GM12878 (cell line): ENCODE data around the gene UTP14C. TPM values are rescaled to one million over a fixed set of nuclear protein-coding genes. Genes with fewer than 3 reads are reported as not detected.

ENCODE experiments used
- polyA plus RNA-seq, 11 experiments: library from polyadenylated mRNA; depleted of rRNA in 4 of 11; unstranded in 6 of 11; stranded (reverse) in 5 of 11; fragments of >200 nt; fragmentation: Nextera tagmentation in 4 of 11; fragmentation: Illumina TruSeq in 1 of 11; extraction: Ambion mirVana in 4 of 11; extraction: Trizol in 1 of 11; gene quantifications; 1 replicate in 1 of 11; 2 replicates in 10 of 11; pipeline versions ENCODE4 v1.2.1 to v1.2.3, GENCODE V29; 2011 to 2016; ENCODE audit warnings: inconsistent platforms in 2 of 11, missing spikeins in 2 of 11, low read depth in 1 of 11
- total RNA-seq, 4 experiments: library from RNA; depleted of rRNA in 3 of 4; stranded (reverse); fragments of >200 nt in 3 of 4; fragmentation: Illumina TruSeq in 1 of 4; extraction: Trizol in 1 of 4; gene quantifications; 2 replicates each; pipeline versions ENCODE4 v1.2.1 to v1.2.3, GENCODE V29; 2013 to 2021

UTP14C gene
- total and polyA plus RNA-seq, 10 of the 15 experiments (the other 5 are each of a cell fraction or from before 2014, with no cell fraction given), result 3.4 to 11.2 (median 6.0) TPM

Other genes starting within 250 kb of the UTP14C start
- 9.9 and 11.6 TPM in 2 replicates for gene DHRS12, start 220.5 kb upstream of the UTP14C start, total RNA-seq (2014; rRNA removed)
- gene DHRS12, start 220.5 kb upstream of the UTP14C start, total RNA-seq (2014; rRNA removed; fragmentation: Illumina TruSeq; extraction: Trizol), result 4.3 TPM in 2 replicates
- 7.0 and 7.7 TPM in 2 replicates for gene DHRS12, start 220.5 kb upstream of the UTP14C start, total RNA-seq (2021)
- 5.5 and 6.5 TPM in 2 replicates for gene DHRS12, start 220.5 kb upstream of the UTP14C start, polyA plus RNA-seq (2011; rRNA removed)
- 7.8 and 9.0 TPM in 2 replicates for gene DHRS12, start 220.5 kb upstream of the UTP14C start, polyA plus RNA-seq (2014; fragmentation: Illumina TruSeq; extraction: Trizol)
- 1 to 10 TPM; 2.9 to 4.0 TPM for gene DHRS12, start 220.5 kb upstream of the UTP14C start, polyA plus RNA-seq (2014; fragmentation: Nextera tagmentation; extraction: Ambion mirVana)
- gene DHRS12, start 220.5 kb upstream of the UTP14C start, polyA plus RNA-seq (2014; rRNA removed), result 8.8 and 11.9 TPM in 2 replicates
- 10 to 100 TPM; 10.7 to 11.3 TPM for gene DHRS12, start 220.5 kb upstream of the UTP14C start, polyA plus RNA-seq (2016; fragmentation: Nextera tagmentation; extraction: Ambion mirVana)
- gene TMEM272, start 179.5 kb upstream of the UTP14C start, total RNA-seq (2014; rRNA removed), result 0.05 TPM in 1 of 2 replicates, not detected in the other
- gene TMEM272, start 179.5 kb upstream of the UTP14C start, total RNA-seq (2014; rRNA removed; fragmentation: Illumina TruSeq; extraction: Trizol), result not detected in 2 replicates
- gene TMEM272, start 179.5 kb upstream of the UTP14C start, total RNA-seq (2021), result not detected in 2 replicates
- 0.01 and 0.04 TPM in 2 replicates for gene TMEM272, start 179.5 kb upstream of the UTP14C start, polyA plus RNA-seq (2011; rRNA removed)
- gene TMEM272, start 179.5 kb upstream of the UTP14C start, polyA plus RNA-seq (2014; fragmentation: Illumina TruSeq; extraction: Trizol), result not detected in 2 replicates
- not detected for gene TMEM272, start 179.5 kb upstream of the UTP14C start, polyA plus RNA-seq (2014; fragmentation: Nextera tagmentation; extraction: Ambion mirVana)
- 0.04 TPM in 1 of 2 replicates, not detected in the other for gene TMEM272, start 179.5 kb upstream of the UTP14C start, polyA plus RNA-seq (2014; rRNA removed)
- gene TMEM272, start 179.5 kb upstream of the UTP14C start, polyA plus RNA-seq (2016; fragmentation: Nextera tagmentation; extraction: Ambion mirVana), result not detected
- not detected in 2 replicates for gene CCDC70, start 162.7 kb upstream of the UTP14C start, total RNA-seq (2014; rRNA removed)
- gene CCDC70, start 162.7 kb upstream of the UTP14C start, total RNA-seq (2014; rRNA removed; fragmentation: Illumina TruSeq; extraction: Trizol), result not detected in 2 replicates
- gene CCDC70, start 162.7 kb upstream of the UTP14C start, total RNA-seq (2021), result not detected in 2 replicates
- gene CCDC70, start 162.7 kb upstream of the UTP14C start, polyA plus RNA-seq (2011; rRNA removed), result not detected in 2 replicates
- gene CCDC70, start 162.7 kb upstream of the UTP14C start, polyA plus RNA-seq (2014; fragmentation: Illumina TruSeq; extraction: Trizol), result not detected in 2 replicates
- not detected for gene CCDC70, start 162.7 kb upstream of the UTP14C start, polyA plus RNA-seq (2014; fragmentation: Nextera tagmentation; extraction: Ambion mirVana)
- gene CCDC70, start 162.7 kb upstream of the UTP14C start, polyA plus RNA-seq (2014; rRNA removed), result not detected in 2 replicates
- gene CCDC70, start 162.7 kb upstream of the UTP14C start, polyA plus RNA-seq (2016; fragmentation: Nextera tagmentation; extraction: Ambion mirVana), result not detected
- under 0.01 and 0.16 TPM in 2 replicates for gene ATP7B, start 13.2 kb upstream of the UTP14C start, total RNA-seq (2014; rRNA removed)
- 0.04 and 0.09 TPM in 2 replicates for gene ATP7B, start 13.2 kb upstream of the UTP14C start, total RNA-seq (2014; rRNA removed; fragmentation: Illumina TruSeq; extraction: Trizol)
- 0.08 and 0.38 TPM in 2 replicates for gene ATP7B, start 13.2 kb upstream of the UTP14C start, total RNA-seq (2021)
- gene ATP7B, start 13.2 kb upstream of the UTP14C start, polyA plus RNA-seq (2011; rRNA removed), result 1.1 TPM in 2 replicates
- gene ATP7B, start 13.2 kb upstream of the UTP14C start, polyA plus RNA-seq (2014; fragmentation: Illumina TruSeq; extraction: Trizol), result 0.15 and 0.67 TPM in 2 replicates
- not detected for gene ATP7B, start 13.2 kb upstream of the UTP14C start, polyA plus RNA-seq (2014; fragmentation: Nextera tagmentation; extraction: Ambion mirVana)
- 0.03 and 0.05 TPM in 2 replicates for gene ATP7B, start 13.2 kb upstream of the UTP14C start, polyA plus RNA-seq (2014; rRNA removed)
- gene ATP7B, start 13.2 kb upstream of the UTP14C start, polyA plus RNA-seq (2016; fragmentation: Nextera tagmentation; extraction: Ambion mirVana), result under 1 TPM; 0.05 to 0.06 TPM
- gene ALG11, start 12.3 kb upstream of the UTP14C start, total RNA-seq (2014; rRNA removed), result 8.4 and 9.4 TPM in 2 replicates
- 13.6 and 15.1 TPM in 2 replicates for gene ALG11, start 12.3 kb upstream of the UTP14C start, total RNA-seq (2014; rRNA removed; fragmentation: Illumina TruSeq; extraction: Trizol)
- 18.4 and 21.9 TPM in 2 replicates for gene ALG11, start 12.3 kb upstream of the UTP14C start, total RNA-seq (2021)
- gene ALG11, start 12.3 kb upstream of the UTP14C start, polyA plus RNA-seq (2011; rRNA removed), result 16.9 and 23.7 TPM in 2 replicates
- gene ALG11, start 12.3 kb upstream of the UTP14C start, polyA plus RNA-seq (2014; fragmentation: Illumina TruSeq; extraction: Trizol), result 12.3 and 16.1 TPM in 2 replicates
- 10 to 100 TPM; 10.4 to 16.0 TPM for gene ALG11, start 12.3 kb upstream of the UTP14C start, polyA plus RNA-seq (2014; fragmentation: Nextera tagmentation; extraction: Ambion mirVana)
- 9.5 and 10.4 TPM in 2 replicates for gene ALG11, start 12.3 kb upstream of the UTP14C start, polyA plus RNA-seq (2014; rRNA removed)
- gene ALG11, start 12.3 kb upstream of the UTP14C start, polyA plus RNA-seq (2016; fragmentation: Nextera tagmentation; extraction: Ambion mirVana), result 10 to 100 TPM; 24.7 to 27.7 TPM
- gene NEK5, start 104.4 kb downstream of the UTP14C start, total RNA-seq (2014; rRNA removed), result not detected in 2 replicates
- gene NEK5, start 104.4 kb downstream of the UTP14C start, total RNA-seq (2014; rRNA removed; fragmentation: Illumina TruSeq; extraction: Trizol), result not detected in 2 replicates
- gene NEK5, start 104.4 kb downstream of the UTP14C start, total RNA-seq (2021), result not detected in 2 replicates
- gene NEK5, start 104.4 kb downstream of the UTP14C start, polyA plus RNA-seq (2011; rRNA removed), result not detected in 2 replicates
- gene NEK5, start 104.4 kb downstream of the UTP14C start, polyA plus RNA-seq (2014; fragmentation: Illumina TruSeq; extraction: Trizol), result not detected in 2 replicates
- gene NEK5, start 104.4 kb downstream of the UTP14C start, polyA plus RNA-seq (2014; fragmentation: Nextera tagmentation; extraction: Ambion mirVana), result under 1 TPM; 0.04 to 0.16 TPM
- gene NEK5, start 104.4 kb downstream of the UTP14C start, polyA plus RNA-seq (2014; rRNA removed), result not detected in 2 replicates
- gene NEK5, start 104.4 kb downstream of the UTP14C start, polyA plus RNA-seq (2016; fragmentation: Nextera tagmentation; extraction: Ambion mirVana), result under 1 TPM; 0.24 to 0.32 TPM
- 6.0 and 7.7 TPM in 2 replicates for gene NEK3, start 134.9 kb downstream of the UTP14C start, total RNA-seq (2014; rRNA removed)
- gene NEK3, start 134.9 kb downstream of the UTP14C start, total RNA-seq (2014; rRNA removed; fragmentation: Illumina TruSeq; extraction: Trizol), result 8.4 and 8.9 TPM in 2 replicates
- 4.3 and 5.3 TPM in 2 replicates for gene NEK3, start 134.9 kb downstream of the UTP14C start, total RNA-seq (2021)
- gene NEK3, start 134.9 kb downstream of the UTP14C start, polyA plus RNA-seq (2011; rRNA removed), result 2.9 and 4.5 TPM in 2 replicates
- gene NEK3, start 134.9 kb downstream of the UTP14C start, polyA plus RNA-seq (2014; fragmentation: Illumina TruSeq; extraction: Trizol), result 9.3 and 12.2 TPM in 2 replicates
- 1 to 10 TPM; 5.7 to 8.6 TPM for gene NEK3, start 134.9 kb downstream of the UTP14C start, polyA plus RNA-seq (2014; fragmentation: Nextera tagmentation; extraction: Ambion mirVana)
- gene NEK3, start 134.9 kb downstream of the UTP14C start, polyA plus RNA-seq (2014; rRNA removed), result 5.9 and 6.3 TPM in 2 replicates
- gene NEK3, start 134.9 kb downstream of the UTP14C start, polyA plus RNA-seq (2016; fragmentation: Nextera tagmentation; extraction: Ambion mirVana), result 1 to 10 TPM; 4.9 to 5.5 TPM